ENCODE data around the gene ABTB2.

Gene ABTB2

GRCh38 chr11:34341096-34341495 is 16.7 kb downstream of the ABTB2 start:
- DNase-seq: no peak
- TF ChIP-seq, protein P1, sequence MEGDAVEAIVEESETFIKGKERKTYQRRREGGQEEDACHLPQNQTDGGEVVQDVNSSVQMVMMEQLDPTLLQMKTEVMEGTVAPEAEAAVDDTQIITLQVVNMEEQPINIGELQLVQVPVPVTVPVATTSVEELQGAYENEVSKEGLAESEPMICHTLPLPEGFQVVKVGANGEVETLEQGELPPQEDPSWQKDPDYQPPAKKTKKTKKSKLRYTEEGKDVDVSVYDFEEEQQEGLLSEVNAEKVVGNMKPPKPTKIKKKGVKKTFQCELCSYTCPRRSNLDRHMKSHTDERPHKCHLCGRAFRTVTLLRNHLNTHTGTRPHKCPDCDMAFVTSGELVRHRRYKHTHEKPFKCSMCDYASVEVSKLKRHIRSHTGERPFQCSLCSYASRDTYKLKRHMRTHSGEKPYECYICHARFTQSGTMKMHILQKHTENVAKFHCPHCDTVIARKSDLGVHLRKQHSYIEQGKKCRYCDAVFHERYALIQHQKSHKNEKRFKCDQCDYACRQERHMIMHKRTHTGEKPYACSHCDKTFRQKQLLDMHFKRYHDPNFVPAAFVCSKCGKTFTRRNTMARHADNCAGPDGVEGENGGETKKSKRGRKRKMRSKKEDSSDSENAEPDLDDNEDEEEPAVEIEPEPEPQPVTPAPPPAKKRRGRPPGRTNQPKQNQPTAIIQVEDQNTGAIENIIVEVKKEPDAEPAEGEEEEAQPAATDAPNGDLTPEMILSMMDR (IDR thresholded peaks at IDR 0.05; ENCODE audit: low read depth, low read length, missing control alignments): no peak
- Histone ChIP-seq H3K4me3 (ENCODE audit: low read depth, low read length) (no peak overlapping the region), H3K27me3 (replicated peaks) (no peaks in the 10 kb centered on the region), H3K27ac (no peak overlapping the region), H3K36me3 (replicated peaks) (no peaks in the 10 kb centered on the region)
- in situ Hi-C loops (cut with HindIII; ENCODE audit: low pct_ligation_motif_present, low sequenced_read_pairs): loop anchor here (10.0 kb wide), 1 partner anchor 166 kb away; no protein-coding TSS in a partner anchor

DNA sequence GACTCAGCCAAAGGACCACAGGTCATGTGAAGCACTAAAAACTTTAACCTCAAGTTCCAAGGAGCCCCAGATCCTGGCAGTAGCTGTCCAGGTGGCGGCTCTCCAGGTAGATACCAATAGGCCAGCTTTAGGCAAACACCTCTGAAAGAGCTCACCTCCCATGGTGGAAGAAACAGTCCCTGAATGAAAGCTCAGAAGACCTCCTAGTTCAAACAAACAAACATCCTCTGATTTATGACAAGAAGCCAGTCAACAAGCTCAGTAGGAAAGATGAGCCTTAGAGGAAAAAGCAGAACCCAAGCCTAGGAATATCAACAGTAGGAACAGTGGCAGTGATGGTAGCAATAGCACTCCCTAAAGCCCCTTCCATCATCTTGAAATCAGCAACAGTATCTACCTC is 17.2 kb downstream of the ABTB2 start:
- H3K4me3 ChIP-seq (ENCODE audit: low read depth, low read length): no peak overlapping the region
- no peaks in the 10 kb centered on the region for H3K36me3 ChIP-seq (replicated peaks)
- H3K27ac ChIP-seq: no peak overlapping the region
- in situ Hi-C loops (cut with HindIII; ENCODE audit: low pct_ligation_motif_present, low sequenced_read_pairs): loop anchor here (10.0 kb wide), 1 partner anchor 166 kb away; no protein-coding TSS in a partner anchor
- TF ChIP-seq, protein P1 (IDR thresholded peaks at IDR 0.05; ENCODE audit: low read depth, low read length, missing control alignments): no peak
- no peak for DNase-seq
- H3K27me3 ChIP-seq (replicated peaks): no peaks in the 10 kb centered on the region

- no peak overlapping the region for H3K27ac ChIP-seq
- TF ChIP-seq, protein P1 (IDR thresholded peaks at IDR 0.05; ENCODE audit: low read depth, low read length, missing control alignments): no peak
- in situ Hi-C loops (cut with HindIII; ENCODE audit: low pct_ligation_motif_present, low sequenced_read_pairs): loop anchor here (10.0 kb wide), 1 partner anchor 165 kb away; no protein-coding TSS in a partner anchor
- no peak for DNase-seq
- no peak overlapping the region for H3K4me3 ChIP-seq (ENCODE audit: low read depth, low read length)
- H3K36me3 ChIP-seq (replicated peaks): no peaks in the 10 kb centered on the region
- H3K27me3 ChIP-seq (replicated peaks): no peaks in the 10 kb centered on the region
Measured at GRCh38 chr11:34339149-34340064, 18.4 kb downstream of the ABTB2 start.

- Histone ChIP-seq H3K27ac (no peak overlapping the region), H3K36me3 (replicated peaks) (no peaks in the 10 kb centered on the region), H3K27me3 (replicated peaks) (no peaks in the 10 kb centered on the region), H3K4me3 (ENCODE audit: low read depth, low read length) (no peak overlapping the region)
- in situ Hi-C loops (cut with HindIII; ENCODE audit: low pct_ligation_motif_present, low sequenced_read_pairs): no loop called here
- no peak for DNase-seq
- TF ChIP-seq, protein P1 (IDR thresholded peaks at IDR 0.05; ENCODE audit: low read depth, low read length, missing control alignments): no peak
Measured at GRCh38 chr11:34337016-34337415, 20.8 kb downstream of the ABTB2 start.

DNA sequence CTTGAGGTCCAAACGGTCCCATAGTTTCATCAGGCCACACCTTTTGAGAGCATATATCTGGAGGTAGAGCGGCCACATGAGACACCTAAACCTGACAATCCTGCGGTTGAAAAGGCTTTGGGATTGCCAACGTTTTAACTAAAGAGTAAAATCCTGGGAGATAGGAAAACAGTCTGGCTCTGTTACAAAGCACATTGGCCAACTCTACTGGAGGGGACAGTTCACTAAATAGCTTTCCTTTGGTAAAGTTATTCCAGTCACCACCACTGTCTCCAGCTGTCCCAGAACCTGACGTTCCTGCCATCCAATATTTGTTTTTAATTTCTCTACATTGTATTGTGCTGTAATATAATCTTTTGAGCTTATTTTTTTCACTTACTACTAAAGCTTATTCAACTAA is 22.0 kb downstream of the ABTB2 start:
- DNase-seq: no peak
- Histone ChIP-seq H3K36me3 (replicated peaks) (no peaks in the 10 kb centered on the region), H3K27ac (no peak overlapping the region), H3K27me3 (replicated peaks) (no peaks in the 10 kb centered on the region), H3K4me3 (ENCODE audit: low read depth, low read length) (no peak overlapping the region)
- TF ChIP-seq, protein P1 (IDR thresholded peaks at IDR 0.05; ENCODE audit: low read depth, low read length, missing control alignments): no peak
- in situ Hi-C loops (cut with HindIII; ENCODE audit: low pct_ligation_motif_present, low sequenced_read_pairs): no loop called here

All from brain microvascular endothelial cell (primary cell).